ENCODE data around the gene RAD51B.
"Not testable (repeated sequence)": the region's sequence is repeated elsewhere in the genome, so short reads cannot be mapped to it uniquely, and the experiment has no call there.

Gene RAD51B

GRCh38 chr14:68695326-68695768, 875.8 kb downstream of the RAD51B start:
- WGBS, 2 experiments (ENCODE audit: insufficient coverage in 2 of 2), result 94 to 100% methylated on average over 2 to 6 of the region's 7 CpGs
- no peak overlapping the region for H3K27ac ChIP-seq (ENCODE audit: low read depth, low read length, severe bottlenecking)

GRCh38 chr14:68695856-68696255, 876.3 kb downstream of the RAD51B start:
- Histone ChIP-seq H3K36me3 (ENCODE audit: control insufficient read depth, insufficient read depth, low read length) (no peaks in the 10 kb centered on the region), H3K27ac (ENCODE audit: low read depth, low read length, severe bottlenecking) (no peak overlapping the region), H3K4me3 (ENCODE audit: extremely low read depth, insufficient read depth, low read length, poor library complexity, severe bottlenecking) (no peak overlapping the region), H3K4me1 (ENCODE audit: control insufficient read depth, insufficient read depth, low read length, poor library complexity, severe bottlenecking) (peaks cover 12% of the 10 kb centered on the region), H3K9me3 (ENCODE audit: control insufficient read depth, low read length) (no peaks in the 10 kb centered on the region)
- 80% methylated on average over 1 of the region's 2 CpGs; no CpG with 5 or more reads in 1 of the 2 experiments for WGBS, 2 experiments (ENCODE audit: insufficient coverage in 2 of 2)

More at GRCh38 chr14:68695326-68695768, 875.8 kb downstream of the RAD51B start:
- Histone ChIP-seq H3K9me3 (ENCODE audit: control insufficient read depth, low read length) (no peaks in the 10 kb centered on the region), H3K36me3 (ENCODE audit: control insufficient read depth, insufficient read depth, low read length) (no peaks in the 10 kb centered on the region), H3K4me1 (ENCODE audit: control insufficient read depth, insufficient read depth, low read length, poor library complexity, severe bottlenecking) (peaks cover 17% of the 10 kb centered on the region), H3K4me3 (ENCODE audit: extremely low read depth, insufficient read depth, low read length, poor library complexity, severe bottlenecking) (no peak overlapping the region)

- 100% methylated on average over 1 of the region's 3 CpGs; no CpG with 5 or more reads in 1 of the 2 experiments for WGBS, 2 experiments (ENCODE audit: insufficient coverage in 2 of 2)
- Histone ChIP-seq H3K4me3 (ENCODE audit: extremely low read depth, insufficient read depth, low read length, poor library complexity, severe bottlenecking) (no peak overlapping the region), H3K27ac (ENCODE audit: low read depth, low read length, severe bottlenecking) (no peak overlapping the region), H3K36me3 (ENCODE audit: control insufficient read depth, insufficient read depth, low read length) (no peaks in the 10 kb centered on the region), H3K4me1 (ENCODE audit: control insufficient read depth, insufficient read depth, low read length, poor library complexity, severe bottlenecking) (peaks cover 12% of the 10 kb centered on the region), H3K9me3 (ENCODE audit: control insufficient read depth, low read length) (no peaks in the 10 kb centered on the region)
These were observed 876.7 kb downstream of the RAD51B start for GRCh38 chr14:68696266-68696665.

- peaks cover 12% of the 10 kb centered on the region for H3K4me1 ChIP-seq (ENCODE audit: control insufficient read depth, insufficient read depth, low read length, poor library complexity, severe bottlenecking)
- no peaks in the 10 kb centered on the region for H3K36me3 ChIP-seq (ENCODE audit: control insufficient read depth, insufficient read depth, low read length)
- H3K9me3 ChIP-seq (ENCODE audit: control insufficient read depth, low read length), result no peaks in the 10 kb centered on the region
- H3K27ac ChIP-seq (ENCODE audit: low read depth, low read length, severe bottlenecking), result no peak overlapping the region
- H3K4me3 ChIP-seq (ENCODE audit: extremely low read depth, insufficient read depth, low read length, poor library complexity, severe bottlenecking), result no peak overlapping the region
- 96 to 97% methylated on average over 4 to 5 of the region's 6 CpGs for WGBS, 2 experiments (ENCODE audit: insufficient coverage in 2 of 2)
These were observed 877.3 kb downstream of the RAD51B start for GRCh38 chr14:68696721-68697495.

GRCh38 chr14:68698773-68699172, 879.2 kb downstream of the RAD51B start:
- not testable (repeated sequence) for H3K36me3 ChIP-seq (ENCODE audit: control insufficient read depth, insufficient read depth, low read length); H3K27ac ChIP-seq (ENCODE audit: low read depth, low read length, severe bottlenecking); H3K9me3 ChIP-seq (ENCODE audit: control insufficient read depth, low read length); H3K4me3 ChIP-seq (ENCODE audit: extremely low read depth, insufficient read depth, low read length, poor library complexity, severe bottlenecking)
- H3K4me1 ChIP-seq (ENCODE audit: control insufficient read depth, insufficient read depth, low read length, poor library complexity, severe bottlenecking), result peaks cover 28% of the 10 kb centered on the region
- 92 to 97% methylated on average over 10 of the region's 14 CpGs for WGBS, 2 experiments (ENCODE audit: insufficient coverage in 2 of 2)

GRCh38 chr14:68701001-68701741, 881.6 kb downstream of the RAD51B start:
- WGBS, 2 experiments (ENCODE audit: insufficient coverage in 2 of 2), result 98 to 100% methylated on average over 5 of the region's 6 CpGs

GRCh38 chr14:68702135-68702534, 882.6 kb downstream of the RAD51B start:
- WGBS, 2 experiments (ENCODE audit: insufficient coverage in 2 of 2), result 85 to 92% methylated on average over 4 of the region's 4 CpGs
- Histone ChIP-seq H3K36me3 (ENCODE audit: control insufficient read depth, insufficient read depth, low read length) (no peaks in the 10 kb centered on the region), H3K27ac (ENCODE audit: low read depth, low read length, severe bottlenecking) (no peak overlapping the region), H3K4me1 (ENCODE audit: control insufficient read depth, insufficient read depth, low read length, poor library complexity, severe bottlenecking) (peaks cover 21% of the 10 kb centered on the region), H3K4me3 (ENCODE audit: extremely low read depth, insufficient read depth, low read length, poor library complexity, severe bottlenecking) (no peak overlapping the region), H3K9me3 (ENCODE audit: control insufficient read depth, low read length) (no peaks in the 10 kb centered on the region)

More at GRCh38 chr14:68701001-68701741, 881.6 kb downstream of the RAD51B start:
- no peaks in the 10 kb centered on the region for H3K36me3 ChIP-seq (ENCODE audit: control insufficient read depth, insufficient read depth, low read length)
- no peak overlapping the region for H3K27ac ChIP-seq (ENCODE audit: low read depth, low read length, severe bottlenecking)
- peaks cover 21% of the 10 kb centered on the region for H3K4me1 ChIP-seq (ENCODE audit: control insufficient read depth, insufficient read depth, low read length, poor library complexity, severe bottlenecking)
- no peak overlapping the region for H3K4me3 ChIP-seq (ENCODE audit: extremely low read depth, insufficient read depth, low read length, poor library complexity, severe bottlenecking)
- no peaks in the 10 kb centered on the region for H3K9me3 ChIP-seq (ENCODE audit: control insufficient read depth, low read length)

- H3K36me3 ChIP-seq (ENCODE audit: control insufficient read depth, insufficient read depth, low read length), result no peaks in the 10 kb centered on the region
- WGBS, 2 experiments (ENCODE audit: insufficient coverage in 2 of 2), result 95 to 100% methylated on average over 1 to 2 of the region's 3 CpGs
- H3K9me3 ChIP-seq (ENCODE audit: control insufficient read depth, low read length), result no peaks in the 10 kb centered on the region
- no peak overlapping the region for H3K27ac ChIP-seq (ENCODE audit: low read depth, low read length, severe bottlenecking)
- H3K4me1 ChIP-seq (ENCODE audit: control insufficient read depth, insufficient read depth, low read length, poor library complexity, severe bottlenecking), result peaks cover 21% of the 10 kb centered on the region
- H3K4me3 ChIP-seq (ENCODE audit: extremely low read depth, insufficient read depth, low read length, poor library complexity, severe bottlenecking), result no peak overlapping the region
These were observed 883.0 kb downstream of the RAD51B start for GRCh38 chr14:68702578-68702977.

GRCh38 chr14:68703093-68703492, 883.5 kb downstream of the RAD51B start:
- WGBS, 2 experiments (ENCODE audit: insufficient coverage in 2 of 2), result 77 to 79% methylated on average over 5 to 7 of the region's 10 CpGs
- Histone ChIP-seq H3K36me3 (ENCODE audit: control insufficient read depth, insufficient read depth, low read length) (no peaks in the 10 kb centered on the region), H3K4me3 (ENCODE audit: extremely low read depth, insufficient read depth, low read length, poor library complexity, severe bottlenecking) (no peak overlapping the region), H3K9me3 (ENCODE audit: control insufficient read depth, low read length) (no peaks in the 10 kb centered on the region), H3K27ac (ENCODE audit: low read depth, low read length, severe bottlenecking) (no peak overlapping the region), H3K4me1 (ENCODE audit: control insufficient read depth, insufficient read depth, low read length, poor library complexity, severe bottlenecking) (peaks cover 21% of the 10 kb centered on the region)

- Histone ChIP-seq H3K4me3 (ENCODE audit: extremely low read depth, insufficient read depth, low read length, poor library complexity, severe bottlenecking) (no peak overlapping the region), H3K36me3 (ENCODE audit: control insufficient read depth, insufficient read depth, low read length) (no peaks in the 10 kb centered on the region), H3K27ac (ENCODE audit: low read depth, low read length, severe bottlenecking) (no peak overlapping the region), H3K4me1 (ENCODE audit: control insufficient read depth, insufficient read depth, low read length, poor library complexity, severe bottlenecking) (peaks cover 21% of the 10 kb centered on the region), H3K9me3 (ENCODE audit: control insufficient read depth, low read length) (no peaks in the 10 kb centered on the region)
- 93 to 94% methylated on average over 11 to 13 of the region's 16 CpGs for WGBS, 2 experiments (ENCODE audit: insufficient coverage in 2 of 2)
These were observed 885.4 kb downstream of the RAD51B start for GRCh38 chr14:68704736-68705720.

All from mesodermal cell (in vitro differentiated cells).